HepG2 (cell line): ENCODE measurements around the gene PRDX2. TPM values are rescaled to one million over a fixed set of nuclear protein-coding genes. Genes with fewer than 3 reads are reported as not detected.

Experiments used
- FOXA1 ChIP-seq, 2 experiments: fragments of 450-650 bp in 1 of 2; sonication (generic) in 1 of 2; formaldehyde crosslinking in 1 of 2; IDR thresholded peaks; 2 replicates each; pipeline versions ENCODE4 v1.4.0 to v1.6.1; 2016 to 2020; ENCODE audit warnings: missing genetic modification reagents in 1 of 2
- FOXO1 ChIP-seq: sonication (generic); formaldehyde crosslinking; IDR thresholded peaks from 2 replicates; pipeline ENCODE4 v1.4.0; 2020; ENCODE audit warnings: missing genetic modification reagents
- JARID2 ChIP-seq: sonication (generic); formaldehyde crosslinking; IDR thresholded peaks from 2 replicates; pipeline ENCODE4 v1.8.1; 2023; ENCODE audit warnings: missing genetic modification reagents, inconsistent platforms; ENCODE audit not compliant: insufficient replicate concordance
- KLF6 ChIP-seq: IDR thresholded peaks from 2 replicates; pipeline ENCODE4 v1.8.0; 2016; ENCODE audit warnings: missing biosample characterization, missing genetic modification reagents
- MIER2 ChIP-seq: IDR thresholded peaks from 2 replicates; pipeline ENCODE4 v1.6.1; 2016; ENCODE audit warnings: missing biosample characterization, missing genetic modification reagents
- MLLT10 ChIP-seq: sonication (generic); formaldehyde crosslinking; IDR thresholded peaks from 2 replicates; pipeline ENCODE4 v1.4.0; 2020; ENCODE audit warnings: missing genetic modification reagents
- MYC ChIP-seq: sonication (generic); formaldehyde crosslinking; IDR thresholded peaks from 2 replicates; pipeline ENCODE4 v1.9.0; 2021; ENCODE audit warnings: missing genetic modification reagents, borderline replicate concordance
- MZF1 ChIP-seq: sonication (generic); formaldehyde crosslinking; IDR thresholded peaks from 2 replicates; pipeline ENCODE4 v1.8.1; 2023; ENCODE audit warnings: mild to moderate bottlenecking, missing genetic modification reagents, borderline replicate concordance
- TOE1 ChIP-seq: sonication (generic); formaldehyde crosslinking; IDR thresholded peaks from 2 replicates; pipeline ENCODE4 v1.4.0; 2020; ENCODE audit warnings: mild to moderate bottlenecking, missing genetic modification reagents
- ZNF34 ChIP-seq: sonication (generic); formaldehyde crosslinking; IDR thresholded peaks from 2 replicates; pipeline ENCODE4 v1.4.0; 2020; ENCODE audit warnings: mild to moderate bottlenecking, missing genetic modification reagents, borderline replicate concordance
- ZNF546 ChIP-seq: sonication (generic); formaldehyde crosslinking; conservative IDR thresholded peaks from 2 replicates; pipeline ENCODE4 v1.8.1; 2023; ENCODE audit warnings: mild to moderate bottlenecking, missing genetic modification reagents
- ZNF629 ChIP-seq: sonication (generic); formaldehyde crosslinking; conservative IDR thresholded peaks from 2 replicates; pipeline ENCODE4 v1.5.0; 2020; ENCODE audit warnings: missing genetic modification reagents
- ZNF781 ChIP-seq: sonication (generic); formaldehyde crosslinking; IDR thresholded peaks from 2 replicates; pipeline ENCODE4 v1.5.1; 2020; ENCODE audit warnings: borderline replicate concordance, mild to moderate bottlenecking, missing genetic modification reagents; ENCODE audit errors: not compliant biosample characterization
- polyA plus RNA-seq, 8 experiments: library from polyadenylated mRNA; depleted of rRNA in 3 of 8; stranded (reverse) in 7 of 8; unstranded in 1 of 8; fragments of >200 nt; fragmentation: Illumina TruSeq in 4 of 8; extraction: Trizol in 4 of 8; gene quantifications; 2 replicates each; pipeline versions ENCODE4 v1.2.1 to v1.2.3, GENCODE V29; 2011 to 2016; ENCODE audit warnings: low read depth in 4 of 8, missing spikeins in 1 of 8, mixed read lengths in 1 of 8; ENCODE audit not compliant: insufficient read depth in 1 of 8
- total RNA-seq, 5 experiments: library from RNA; depleted of rRNA; stranded (reverse); fragments of >200 nt; fragmentation: Illumina TruSeq; extraction: Trizol; gene quantifications; 2 replicates each; pipeline ENCODE4 v1.2.3, GENCODE V29; 2016; ENCODE audit warnings: low read depth in 1 of 5
- TF ChIP-seq, protein P1 (sequence below): sonication (generic); formaldehyde crosslinking; conservative IDR thresholded peaks from 2 replicates; pipeline ENCODE4 v1.8.0; 2022; ENCODE audit warnings: missing genetic modification reagents
- TF ChIP-seq, protein P2 (sequence below): sonication (generic); formaldehyde crosslinking; IDR thresholded peaks from 2 replicates; pipeline ENCODE4 v1.4.0; 2020; ENCODE audit warnings: low read depth, mild to moderate bottlenecking, missing genetic modification reagents
- TF ChIP-seq, protein P3 (sequence below): sonication (generic); formaldehyde crosslinking; IDR thresholded peaks from 2 replicates; pipeline ENCODE4 v1.4.0; 2020; ENCODE audit warnings: missing genetic modification reagents, mild to moderate bottlenecking, borderline replicate concordance
- TF ChIP-seq, protein P4 (sequence below): sonication (generic); formaldehyde crosslinking; conservative IDR thresholded peaks from 2 replicates; pipeline ENCODE4 v1.4.0; 2020; ENCODE audit warnings: missing genetic modification reagents
- TF ChIP-seq, protein P5 (sequence below): sonication (generic); formaldehyde crosslinking; IDR thresholded peaks from 2 replicates; pipeline ENCODE4 v1.8.0; 2022; ENCODE audit warnings: mild to moderate bottlenecking, missing genetic modification reagents, moderate library complexity

Gene PRDX2
- total and polyA plus RNA-seq, 2 of the 13 experiments (the other 11 are each of a cell fraction or from before 2014, with no cell fraction given): 218 to 381 TPM

DNA sequence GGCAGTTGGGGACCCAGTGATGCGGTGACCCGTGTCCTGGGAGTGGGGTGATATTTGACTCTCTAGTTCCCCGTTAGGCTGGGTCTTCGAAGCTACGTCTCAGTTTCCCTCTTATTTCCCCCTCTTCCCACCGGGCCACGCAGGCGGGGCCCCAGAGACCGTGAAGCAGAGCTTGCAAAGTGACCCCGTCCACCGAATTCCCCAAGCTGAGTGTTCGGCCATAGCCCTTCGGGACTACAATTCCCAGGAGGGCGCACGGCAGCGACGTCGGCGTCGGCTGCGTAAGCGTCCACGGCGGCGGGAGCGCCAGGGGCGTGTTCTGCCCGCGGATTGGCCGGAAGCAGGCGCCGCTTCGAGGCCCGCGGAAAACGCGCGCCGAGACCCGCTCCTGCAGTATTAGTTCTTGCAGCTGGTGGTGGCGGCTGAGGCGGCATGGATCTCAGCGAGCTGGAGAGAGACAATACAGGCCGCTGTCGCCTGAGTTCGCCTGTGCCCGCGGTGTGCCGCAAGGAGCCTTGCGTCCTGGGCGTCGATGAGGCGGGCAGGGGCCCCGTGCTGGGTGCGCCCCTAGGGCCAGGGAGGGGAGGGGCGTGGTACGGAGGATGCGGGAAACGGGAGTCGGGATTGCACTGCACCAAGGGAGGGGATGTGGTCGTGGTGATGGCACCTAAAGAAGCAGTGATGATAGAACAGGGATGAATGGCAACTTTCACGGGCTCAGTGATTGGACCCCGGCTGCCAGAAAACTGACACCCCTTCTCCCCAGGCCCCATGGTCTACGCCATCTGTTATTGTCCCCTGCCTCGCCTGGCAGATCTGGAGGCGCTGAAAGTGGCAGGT lies 4.9 kb upstream of the PRDX2 start, which contains the start of gene RNASEH2A (continued):
- TF ChIP-seq, protein P1, sequence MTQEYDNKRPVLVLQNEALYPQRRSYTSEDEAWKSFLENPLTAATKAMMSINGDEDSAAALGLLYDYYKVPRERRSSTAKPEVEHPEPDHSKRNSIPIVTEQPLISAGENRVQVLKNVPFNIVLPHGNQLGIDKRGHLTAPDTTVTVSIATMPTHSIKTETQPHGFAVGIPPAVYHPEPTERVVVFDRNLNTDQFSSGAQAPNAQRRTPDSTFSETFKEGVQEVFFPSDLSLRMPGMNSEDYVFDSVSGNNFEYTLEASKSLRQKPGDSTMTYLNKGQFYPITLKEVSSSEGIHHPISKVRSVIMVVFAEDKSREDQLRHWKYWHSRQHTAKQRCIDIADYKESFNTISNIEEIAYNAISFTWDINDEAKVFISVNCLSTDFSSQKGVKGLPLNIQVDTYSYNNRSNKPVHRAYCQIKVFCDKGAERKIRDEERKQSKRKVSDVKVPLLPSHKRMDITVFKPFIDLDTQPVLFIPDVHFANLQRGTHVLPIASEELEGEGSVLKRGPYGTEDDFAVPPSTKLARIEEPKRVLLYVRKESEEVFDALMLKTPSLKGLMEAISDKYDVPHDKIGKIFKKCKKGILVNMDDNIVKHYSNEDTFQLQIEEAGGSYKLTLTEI (CRISPR knock-in tag): no peak
- TF ChIP-seq FOXA1 (IDR thresholded peaks at IDR 0.05) (no peak), FOXA1 (CRISPR knock-in tag; IDR thresholded peaks at IDR 0.05) (no peak), KLF6 (CRISPR knock-in tag) (0 out of 2 replicates have a peak, but pooled peaks have one; percentile 57), TOE1 (CRISPR knock-in tag) (no peak), JARID2 (CRISPR knock-in tag) (no peak), ZNF629 (CRISPR knock-in tag) (peak; percentile 18; the same call in 1 of the 2 replicates), ZNF781 (CRISPR knock-in tag) (peak; percentile 73), MIER2 (CRISPR knock-in tag) (peak; percentile 70), MYC (CRISPR knock-in tag) (peak; percentile 69; the same call in 1 of the 2 replicates), ZNF546 (0 out of 2 replicates have a peak, but pooled peaks have one; percentile 72), ZNF34 (CRISPR knock-in tag) (0 out of 2 replicates have a peak, but pooled peaks have one; percentile 62), FOXO1 (CRISPR knock-in tag) (peak; percentile 24; the same call in 1 of the 2 replicates), MZF1 (CRISPR knock-in tag) (no peak), MLLT10 (CRISPR knock-in tag) (no peak)
- TF ChIP-seq, protein P2, sequence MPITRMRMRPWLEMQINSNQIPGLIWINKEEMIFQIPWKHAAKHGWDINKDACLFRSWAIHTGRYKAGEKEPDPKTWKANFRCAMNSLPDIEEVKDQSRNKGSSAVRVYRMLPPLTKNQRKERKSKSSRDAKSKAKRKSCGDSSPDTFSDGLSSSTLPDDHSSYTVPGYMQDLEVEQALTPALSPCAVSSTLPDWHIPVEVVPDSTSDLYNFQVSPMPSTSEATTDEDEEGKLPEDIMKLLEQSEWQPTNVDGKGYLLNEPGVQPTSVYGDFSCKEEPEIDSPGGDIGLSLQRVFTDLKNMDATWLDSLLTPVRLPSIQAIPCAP (CRISPR knock-in tag): 0 out of 2 replicates have a peak, but pooled peaks have one; percentile 27
- TF ChIP-seq, protein P3, sequence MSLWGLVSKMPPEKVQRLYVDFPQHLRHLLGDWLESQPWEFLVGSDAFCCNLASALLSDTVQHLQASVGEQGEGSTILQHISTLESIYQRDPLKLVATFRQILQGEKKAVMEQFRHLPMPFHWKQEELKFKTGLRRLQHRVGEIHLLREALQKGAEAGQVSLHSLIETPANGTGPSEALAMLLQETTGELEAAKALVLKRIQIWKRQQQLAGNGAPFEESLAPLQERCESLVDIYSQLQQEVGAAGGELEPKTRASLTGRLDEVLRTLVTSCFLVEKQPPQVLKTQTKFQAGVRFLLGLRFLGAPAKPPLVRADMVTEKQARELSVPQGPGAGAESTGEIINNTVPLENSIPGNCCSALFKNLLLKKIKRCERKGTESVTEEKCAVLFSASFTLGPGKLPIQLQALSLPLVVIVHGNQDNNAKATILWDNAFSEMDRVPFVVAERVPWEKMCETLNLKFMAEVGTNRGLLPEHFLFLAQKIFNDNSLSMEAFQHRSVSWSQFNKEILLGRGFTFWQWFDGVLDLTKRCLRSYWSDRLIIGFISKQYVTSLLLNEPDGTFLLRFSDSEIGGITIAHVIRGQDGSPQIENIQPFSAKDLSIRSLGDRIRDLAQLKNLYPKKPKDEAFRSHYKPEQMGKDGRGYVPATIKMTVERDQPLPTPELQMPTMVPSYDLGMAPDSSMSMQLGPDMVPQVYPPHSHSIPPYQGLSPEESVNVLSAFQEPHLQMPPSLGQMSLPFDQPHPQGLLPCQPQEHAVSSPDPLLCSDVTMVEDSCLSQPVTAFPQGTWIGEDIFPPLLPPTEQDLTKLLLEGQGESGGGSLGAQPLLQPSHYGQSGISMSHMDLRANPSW (CRISPR knock-in tag): no peak
- TF ChIP-seq, protein P4, sequence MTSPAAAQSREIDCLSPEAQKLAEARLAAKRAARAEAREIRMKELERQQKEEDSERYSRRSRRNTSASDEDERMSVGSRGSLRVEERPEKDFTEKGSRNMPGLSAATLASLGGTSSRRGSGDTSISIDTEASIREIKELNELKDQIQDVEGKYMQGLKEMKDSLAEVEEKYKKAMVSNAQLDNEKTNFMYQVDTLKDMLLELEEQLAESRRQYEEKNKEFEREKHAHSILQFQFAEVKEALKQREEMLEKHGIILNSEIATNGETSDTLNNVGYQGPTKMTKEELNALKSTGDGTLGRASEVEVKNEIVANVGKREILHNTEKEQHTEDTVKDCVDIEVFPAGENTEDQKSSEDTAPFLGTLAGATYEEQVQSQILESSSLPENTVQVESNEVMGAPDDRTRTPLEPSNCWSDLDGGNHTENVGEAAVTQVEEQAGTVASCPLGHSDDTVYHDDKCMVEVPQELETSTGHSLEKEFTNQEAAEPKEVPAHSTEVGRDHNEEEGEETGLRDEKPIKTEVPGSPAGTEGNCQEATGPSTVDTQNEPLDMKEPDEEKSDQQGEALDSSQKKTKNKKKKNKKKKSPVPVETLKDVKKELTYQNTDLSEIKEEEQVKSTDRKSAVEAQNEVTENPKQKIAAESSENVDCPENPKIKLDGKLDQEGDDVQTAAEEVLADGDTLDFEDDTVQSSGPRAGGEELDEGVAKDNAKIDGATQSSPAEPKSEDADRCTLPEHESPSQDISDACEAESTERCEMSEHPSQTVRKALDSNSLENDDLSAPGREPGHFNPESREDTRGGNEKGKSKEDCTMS (CRISPR knock-in tag): no peak
- TF ChIP-seq, protein P5, sequence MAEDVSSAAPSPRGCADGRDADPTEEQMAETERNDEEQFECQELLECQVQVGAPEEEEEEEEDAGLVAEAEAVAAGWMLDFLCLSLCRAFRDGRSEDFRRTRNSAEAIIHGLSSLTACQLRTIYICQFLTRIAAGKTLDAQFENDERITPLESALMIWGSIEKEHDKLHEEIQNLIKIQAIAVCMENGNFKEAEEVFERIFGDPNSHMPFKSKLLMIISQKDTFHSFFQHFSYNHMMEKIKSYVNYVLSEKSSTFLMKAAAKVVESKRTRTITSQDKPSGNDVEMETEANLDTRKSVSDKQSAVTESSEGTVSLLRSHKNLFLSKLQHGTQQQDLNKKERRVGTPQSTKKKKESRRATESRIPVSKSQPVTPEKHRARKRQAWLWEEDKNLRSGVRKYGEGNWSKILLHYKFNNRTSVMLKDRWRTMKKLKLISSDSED: no peak
